Measurements from ENCODE around the gene ST3GAL4. TPM values are rescaled to one million over a fixed set of nuclear protein-coding genes. Genes with fewer than 3 reads are reported as not detected.

The ST3GAL4 gene
- total RNA-seq, 4 donors from 2014 or later: 13.2 to 59.3 (median 41.9) TPM

- DNase-seq (ENCODE audit: low spot score): no peak
- no peak for ATAC-seq (ENCODE audit: low FRiP score)
- TF ChIP-seq, protein P1, sequence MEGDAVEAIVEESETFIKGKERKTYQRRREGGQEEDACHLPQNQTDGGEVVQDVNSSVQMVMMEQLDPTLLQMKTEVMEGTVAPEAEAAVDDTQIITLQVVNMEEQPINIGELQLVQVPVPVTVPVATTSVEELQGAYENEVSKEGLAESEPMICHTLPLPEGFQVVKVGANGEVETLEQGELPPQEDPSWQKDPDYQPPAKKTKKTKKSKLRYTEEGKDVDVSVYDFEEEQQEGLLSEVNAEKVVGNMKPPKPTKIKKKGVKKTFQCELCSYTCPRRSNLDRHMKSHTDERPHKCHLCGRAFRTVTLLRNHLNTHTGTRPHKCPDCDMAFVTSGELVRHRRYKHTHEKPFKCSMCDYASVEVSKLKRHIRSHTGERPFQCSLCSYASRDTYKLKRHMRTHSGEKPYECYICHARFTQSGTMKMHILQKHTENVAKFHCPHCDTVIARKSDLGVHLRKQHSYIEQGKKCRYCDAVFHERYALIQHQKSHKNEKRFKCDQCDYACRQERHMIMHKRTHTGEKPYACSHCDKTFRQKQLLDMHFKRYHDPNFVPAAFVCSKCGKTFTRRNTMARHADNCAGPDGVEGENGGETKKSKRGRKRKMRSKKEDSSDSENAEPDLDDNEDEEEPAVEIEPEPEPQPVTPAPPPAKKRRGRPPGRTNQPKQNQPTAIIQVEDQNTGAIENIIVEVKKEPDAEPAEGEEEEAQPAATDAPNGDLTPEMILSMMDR (IDR thresholded peaks at IDR 0.05): no peak
Observed at GRCh38 chr11:126387857-126388256, 32.4 kb downstream of the ST3GAL4 start.

GRCh38 chr11:126390272-126390867 lies 34.9 kb downstream of the ST3GAL4 start:
- no peak for DNase-seq (ENCODE audit: low spot score)
- ATAC-seq (ENCODE audit: low FRiP score): no peak
- TF ChIP-seq, protein P1 (IDR thresholded peaks at IDR 0.05): no peak

DNA sequence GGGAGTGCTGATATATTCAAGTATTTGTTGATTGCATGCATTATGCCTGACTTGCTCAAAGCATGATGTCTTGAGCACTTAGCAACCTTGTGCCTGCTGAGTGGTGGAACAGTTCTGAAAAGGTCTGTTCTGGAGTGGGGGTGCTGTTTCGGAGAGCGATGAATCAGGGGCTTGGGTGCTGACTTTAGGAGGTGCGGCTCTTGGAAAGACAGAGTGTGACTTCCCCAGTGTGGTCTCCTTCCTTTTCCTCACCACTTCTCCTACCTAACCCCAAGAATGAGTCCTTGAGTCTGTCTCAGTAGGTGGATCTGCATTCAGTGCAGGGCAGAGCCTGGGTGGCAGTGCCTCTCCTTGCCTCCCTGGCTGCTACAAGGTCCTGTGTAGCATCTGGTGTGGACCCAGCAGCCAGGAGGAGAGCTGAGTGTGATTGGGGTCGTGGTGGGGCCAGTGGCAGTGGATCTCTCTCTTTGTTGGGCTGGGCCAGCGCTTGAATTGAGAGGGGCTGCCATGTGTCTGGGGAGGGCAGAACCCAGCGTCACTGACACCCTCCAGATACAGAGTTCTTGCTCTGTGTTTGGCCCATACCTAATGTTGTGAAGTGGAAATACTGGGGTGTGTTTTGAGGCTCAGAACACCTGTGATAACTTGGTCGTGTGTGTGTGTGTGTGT lies 35.9 kb downstream of the ST3GAL4 start:
- DNase-seq (ENCODE audit: low spot score) (no peak), ATAC-seq (ENCODE audit: low FRiP score) (no peak)
- TF ChIP-seq, protein P1 (IDR thresholded peaks at IDR 0.05): no peak

DNA sequence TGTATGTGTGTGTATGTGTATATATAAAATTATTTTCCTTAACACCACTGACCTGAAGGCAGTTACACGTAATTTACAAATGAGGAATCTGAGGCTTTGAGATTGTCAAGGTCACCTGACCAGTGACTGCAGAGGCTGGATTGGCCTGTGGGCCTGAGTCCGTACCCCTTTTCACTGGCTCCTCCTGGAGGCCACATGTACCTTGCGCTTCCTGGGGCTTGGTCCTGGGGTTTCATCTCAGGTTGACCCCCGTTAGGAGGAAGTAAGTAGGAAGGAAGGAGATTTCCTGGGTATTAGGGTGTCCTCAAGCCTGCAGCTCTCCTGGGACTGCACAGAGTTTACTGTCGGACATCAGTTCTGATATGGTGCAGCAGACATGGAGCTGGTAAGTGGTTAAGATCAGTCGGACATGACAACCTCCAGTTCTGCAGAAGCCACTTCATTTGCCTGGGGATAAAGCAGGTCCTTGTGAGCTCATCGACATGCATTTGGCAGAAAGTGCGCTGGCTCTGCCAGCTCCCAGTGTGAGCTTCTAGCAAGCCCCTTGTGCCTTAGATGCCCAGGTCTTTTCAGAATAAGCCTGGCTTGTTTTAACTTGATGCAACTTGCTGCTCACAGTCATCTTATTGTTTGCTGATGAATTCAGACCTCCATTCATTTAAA lies 36.6 kb downstream of the ST3GAL4 start:
- ATAC-seq (ENCODE audit: low FRiP score) (no peak), DNase-seq (ENCODE audit: low spot score) (no peak)
- TF ChIP-seq, protein P1 (IDR thresholded peaks at IDR 0.05): no peak

GRCh38 chr11:126392633-126393013 lies 37.1 kb downstream of the ST3GAL4 start:
- no peak for DNase-seq (ENCODE audit: low spot score)

DNA sequence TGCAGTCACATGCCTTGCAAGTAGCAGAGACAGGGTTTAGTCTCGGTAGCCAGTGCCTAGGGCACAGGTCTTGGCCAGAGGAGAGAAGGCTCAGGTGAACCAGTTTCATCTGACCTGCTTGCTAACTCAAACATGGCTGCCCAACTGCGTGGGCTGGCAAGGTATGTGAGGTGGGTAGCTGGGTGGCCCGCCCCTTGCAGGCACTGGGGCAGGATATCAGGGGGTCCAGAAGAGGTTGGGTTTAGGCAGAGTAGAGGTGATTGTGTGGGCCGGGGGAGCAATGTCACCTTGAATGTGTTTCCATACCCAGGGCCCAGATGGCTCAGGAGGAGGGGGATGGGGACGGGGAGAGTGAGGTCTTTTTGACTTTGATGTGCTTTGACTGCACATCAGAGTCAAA lies 37.7 kb downstream of the ST3GAL4 start:
- no peak for DNase-seq (ENCODE audit: low spot score)
- no peak for ATAC-seq (ENCODE audit: low FRiP score)
- TF ChIP-seq, protein P1 (IDR thresholded peaks at IDR 0.05): no peak

More at GRCh38 chr11:126392633-126393013, 37.1 kb downstream of the ST3GAL4 start:
- TF ChIP-seq, protein P1 (IDR thresholded peaks at IDR 0.05): no peak
- no peak for ATAC-seq (ENCODE audit: low FRiP score)
